IMR-90 (cell line): ENCODE results near the gene PAX8. TPM values are rescaled to one million over a fixed set of nuclear protein-coding genes. Genes with fewer than 3 reads are reported as not detected.
"Not testable (repeated sequence)": the region's sequence is repeated elsewhere in the genome, so short reads cannot be mapped to it uniquely, and the experiment has no call there.

ENCODE experiments used
- ATAC-seq: fragments of 200-7000 bp; cut with Tn5 transposase; 2 replicates; pipeline ENCODE4 v1.9.1; 2020; ENCODE audit warnings: low read depth, mild to moderate bottlenecking, moderate library complexity
- BruUV-seq: library from RNA; stranded (reverse); fragments of 400-500 nt; replicated peaks from 2 replicates; lab custom pipeline; 2021; lab: Mats Ljungman, UMichigan
- CTCF ChIA-PET: fragments of 300-600 bp; formaldehyde crosslinking; extraction: SDS; loops from one replicate; lab custom pipeline; 2021; ENCODE audit warnings: antibody characterized with exemption; lab: Yijun Ruan, JAX
- POLR2A ChIA-PET: fragments of 300-600 bp; sonication (Branson Sonifier 250); formaldehyde crosslinking; loops from one replicate; lab custom pipeline; 2022; ENCODE audit warnings: antibody characterized with exemption; ENCODE audit not compliant: unreplicated experiment; lab: Charles Lee
- DNase-seq: peaks from one replicate; pipeline ENCODE4 v3.0.0; 2013
- H2AFZ ChIP-seq: replicated peaks from 2 replicates; pipeline ENCODE3; 2013; ENCODE audit warnings: low read length, mild to moderate bottlenecking; ENCODE audit not compliant: poor library complexity
- H2AK5ac ChIP-seq: 2 replicates; pipeline ENCODE4 v1.6.1; 2013; ENCODE audit warnings: low read depth, low read length, inconsistent platforms
- H2AK9ac ChIP-seq: replicated peaks from 2 replicates; pipeline ENCODE3; 2013; ENCODE audit warnings: mild to moderate bottlenecking, low read depth, low read length, moderate library complexity; ENCODE audit not compliant: poor library complexity
- H2BK120ac ChIP-seq: 2 replicates; pipeline ENCODE4 v1.6.1; 2013; ENCODE audit warnings: low read depth, low read length, inconsistent platforms
- H2BK15ac ChIP-seq: 3 replicates; pipeline ENCODE4 v1.6.1; 2013; ENCODE audit warnings: low read depth, low read length, inconsistent platforms
- H2BK20ac ChIP-seq: 2 replicates; pipeline ENCODE4 v1.6.1; 2013; ENCODE audit warnings: low read depth, mild to moderate bottlenecking, inconsistent platforms, low read length, moderate library complexity
- H2BK5ac ChIP-seq: 2 replicates; pipeline ENCODE4 v1.6.1; 2013; ENCODE audit warnings: mild to moderate bottlenecking, low read depth, low read length, inconsistent platforms; ENCODE audit not compliant: poor library complexity, severe bottlenecking
- H3K14ac ChIP-seq: replicated peaks from 2 replicates; pipeline ENCODE4 v1.6.1; 2013; ENCODE audit warnings: low read depth, low read length, inconsistent platforms
- H3K18ac ChIP-seq: 2 replicates; pipeline ENCODE4 v1.6.1; 2013; ENCODE audit warnings: low read depth, low read length, control low read depth
- H3K23ac ChIP-seq: 2 replicates; pipeline ENCODE4 v1.6.1; 2013; ENCODE audit warnings: low read depth, low read length, inconsistent platforms
- H3K27ac ChIP-seq: 2 replicates; pipeline ENCODE4 v1.5.1; 2013; ENCODE audit warnings: mild to moderate bottlenecking, control low read depth, low read length; ENCODE audit not compliant: insufficient read depth
- H3K27me3 ChIP-seq: 2 replicates; pipeline ENCODE4 v1.6.1; 2013; ENCODE audit warnings: low read length; ENCODE audit not compliant: control insufficient read depth, insufficient read depth
- H3K36me3 ChIP-seq: 2 replicates; pipeline ENCODE4 v1.6.1; 2013; ENCODE audit warnings: low read length, mixed read lengths; ENCODE audit not compliant: control insufficient read depth, insufficient read depth
- H3K4ac ChIP-seq: 2 replicates; pipeline ENCODE4 v1.6.1; 2013; ENCODE audit warnings: low read depth, low read length, inconsistent platforms
- H3K4me1 ChIP-seq: 2 replicates; pipeline ENCODE4 v1.6.1; 2013; ENCODE audit warnings: low read length, mixed read lengths; ENCODE audit not compliant: control insufficient read depth, insufficient read depth
- H3K4me2 ChIP-seq: 2 replicates; pipeline ENCODE4 v1.6.1; 2013; ENCODE audit warnings: low read depth, mild to moderate bottlenecking, control low read depth, low read length, moderate library complexity
- H3K4me3 ChIP-seq: 2 replicates; pipeline ENCODE4 v1.5.1; 2013; ENCODE audit warnings: low read depth, mild to moderate bottlenecking, control low read depth, low read length, moderate library complexity; ENCODE audit not compliant: insufficient read depth
- H3K56ac ChIP-seq: 2 replicates; pipeline ENCODE4 v1.6.1; 2013; ENCODE audit warnings: low read length, inconsistent platforms; ENCODE audit not compliant: insufficient read depth; ENCODE audit errors: extremely low read depth
- H3K79me1 ChIP-seq, 2 experiments: 2 replicates each; pipeline ENCODE4 v1.6.1; 2013; ENCODE audit warnings: low read length in 2 of 2, inconsistent platforms in 1 of 2, low read depth in 1 of 2
- H3K9ac ChIP-seq: 2 replicates; pipeline ENCODE4 v1.6.1; 2013; ENCODE audit warnings: low read depth, low read length, control low read depth
- H3K9me1 ChIP-seq: 2 replicates; pipeline ENCODE4 v1.6.1; 2013; ENCODE audit warnings: low read length, inconsistent platforms; ENCODE audit not compliant: insufficient read depth
- H3K9me3 ChIP-seq: 2 replicates; pipeline ENCODE4 v1.6.1; 2013; ENCODE audit warnings: low read length; ENCODE audit not compliant: control insufficient read depth, insufficient read depth
- H4K20me1 ChIP-seq: 2 replicates; pipeline ENCODE4 v1.6.1; 2013; ENCODE audit warnings: low read length, inconsistent platforms; ENCODE audit not compliant: insufficient read depth
- H4K5ac ChIP-seq: 2 replicates; pipeline ENCODE4 v1.6.1; 2013; ENCODE audit warnings: mild to moderate bottlenecking, low read depth, low read length, control low read depth
- H4K8ac ChIP-seq, 2 experiments: 2 replicates each; pipeline ENCODE4 v1.6.1; 2013; ENCODE audit warnings: low read depth in 2 of 2, low read length in 2 of 2, control low read depth in 1 of 2, inconsistent platforms in 1 of 2
- H4K91ac ChIP-seq: 2 replicates; pipeline ENCODE4 v1.6.1; 2013; ENCODE audit warnings: low read depth, low read length, inconsistent platforms; ENCODE audit not compliant: insufficient read depth
- MAZ ChIP-seq: IDR thresholded peaks from 2 replicates; pipeline ENCODE4 v1.6.1; 2012; ENCODE audit warnings: low read depth, mild to moderate bottlenecking, low read length, improper control_type of control experiment, moderate library complexity, borderline replicate concordance
- POLR2A ChIP-seq: IDR thresholded peaks from 2 replicates; pipeline ENCODE4 v1.6.1; 2012; ENCODE audit warnings: mild to moderate bottlenecking, low read depth, low read length
- WGBS, 2 experiments: methylation state at CpG; one replicate each; pipeline versions ENCODE4 v1.1.5 to v1.1.7; 2013; ENCODE audit warnings: missing lambda C conversion rate in 2 of 2; ENCODE audit not compliant: insufficient read length in 1 of 2; ENCODE audit errors: extremely low coverage in 2 of 2; 5-methylcytosine and 5-hydroxymethylcytosine counted together
- dilution Hi-C: fragments of 300-500 bp; cut with HindIII; formaldehyde crosslinking; loops from one replicate; pipeline ENCODE4 v1.14.3; 2018; ENCODE audit warnings: low sequenced_read_pairs; ENCODE audit not compliant: unreplicated experiment
- in situ Hi-C: fragments of 300-500 bp; cut with MboI; formaldehyde crosslinking; loops from 3 replicates; pipeline ENCODE4 v1.14.3; 2019; ENCODE audit warnings: low sequenced_read_pairs, inconsistent platforms, mixed read lengths
- intact Hi-C: fragments of 100-400 bp; cut with micrococcal nuclease; formaldehyde crosslinking; loops from 2 replicates; pipeline ENCODE4 v1.10.0; 2022
- polyA plus RNA-seq, 3 experiments: library from polyadenylated mRNA; depleted of rRNA; stranded (reverse); fragments of >200 nt; gene quantifications; 2 replicates each; pipeline ENCODE4 v1.2.3, GENCODE V29; 2012; ENCODE audit warnings: low replicate concordance in 1 of 3
- total RNA-seq: library from RNA; depleted of rRNA; stranded (reverse); fragments of >200 nt; gene quantifications from 2 replicates; pipeline ENCODE4 v1.2.3, GENCODE V29; 2012

The PAX8 gene
- total and polyA plus RNA-seq, 2 of the 4 experiments (the other 2 are of a cell fraction), result 0.18 to 1.5 TPM

GRCh38 chr2:113324684-113325160, 46.0 kb upstream of the PAX8 start:
- Histone ChIP-seq H2AK5ac (no peak overlapping the region; the same call in 1 of the 2 replicates), H2BK15ac (peak overlapping the region; percentile 76; the same call in 2 of the 3 replicates), H3K4me1 (peaks cover 5% of the 10 kb centered on the region; the same call in 1 of the 2 replicates), H4K8ac (peak overlapping the region; percentile 87 to 93), H3K27ac (peak overlapping the region; percentile 63), H3K14ac (no peak overlapping the region), H4K20me1 (no peaks in the 10 kb centered on the region), H3K9me3 (no peaks in the 10 kb centered on the region), H4K91ac (peak overlapping the region; percentile 86), H3K36me3 (no peaks in the 10 kb centered on the region), H3K23ac (no peak overlapping the region), H3K9me1 (no peaks in the 10 kb centered on the region), H3K79me1 (no peaks in the 10 kb centered on the region), H2BK20ac (no peak overlapping the region), H3K4me2 (peak overlapping the region; percentile 98), H3K4ac (0 out of 2 replicates have a peak overlapping the region, but pooled peaks have one; percentile 54), H3K9ac (peak overlapping the region; percentile 87), H2BK5ac (no peak overlapping the region), H3K18ac (peak overlapping the region; percentile 56; the same call in 1 of the 2 replicates), H2BK120ac (peak overlapping the region; percentile 65; the same call in 1 of the 2 replicates), H4K5ac (peak overlapping the region; percentile 88), H2AK9ac (peak overlapping the region; percentile 53), H3K56ac (no peak overlapping the region), H3K27me3 (peaks cover 16% of the 10 kb centered on the region), H3K4me3 (peak overlapping the region; percentile 55), H2AFZ (peak overlapping the region; percentile 79)
- dilution Hi-C loops, result no loop called here
- intact Hi-C loops, result no loop called here
- ChIA-PET POLR2A (no interaction called here), CTCF (no interaction called here)
- TF ChIP-seq POLR2A (no peak), MAZ (peak; percentile 48; the same call in 1 of the 2 replicates)
- in situ Hi-C loops, result no loop called here
- ATAC-seq (peak; percentile 90), DNase-seq (peak; percentile 48)
- whole genome bisulfite sequencing, 2 experiments, result 0% methylated on average over 1 of the region's 27 CpGs; no CpG with 5 or more reads in 1 of the 2 experiments
- BruUV-seq, result no TSS peak

- H3K27me3 ChIP-seq, result peaks cover 18% of the 10 kb centered on the region
- H2BK15ac ChIP-seq, H2AK9ac ChIP-seq, H3K9me3 ChIP-seq, in situ Hi-C loops, CTCF ChIA-PET, H3K56ac ChIP-seq, H3K23ac ChIP-seq, dilution Hi-C loops, H3K18ac ChIP-seq, H4K8ac ChIP-seq, H2BK120ac ChIP-seq, H3K9me1 ChIP-seq, H2AFZ ChIP-seq, H4K91ac ChIP-seq, POLR2A ChIA-PET, H3K36me3 ChIP-seq, H3K79me1 ChIP-seq, ATAC-seq, H2BK5ac ChIP-seq, DNase-seq, H3K4ac ChIP-seq, H3K4me1 ChIP-seq, H3K4me2 ChIP-seq, H2BK20ac ChIP-seq, H2AK5ac ChIP-seq, H3K27ac ChIP-seq, H4K5ac ChIP-seq, H3K14ac ChIP-seq, H3K4me3 ChIP-seq, H3K9ac ChIP-seq, BruUV-seq, intact Hi-C loops, H4K20me1 ChIP-seq: not testable (repeated sequence)
- WGBS, 2 experiments, result 80% methylated on average over 1 of the region's 5 CpGs; no CpG with 5 or more reads in 1 of the 2 experiments
Observed at GRCh38 chr2:113323129-113323528, 44.4 kb upstream of the PAX8 start.
